Measurements from ENCODE around the gene GPR32. TPM values are rescaled to one million over a fixed set of nuclear protein-coding genes. Genes with fewer than 3 reads are reported as not detected.
"Not testable (repeated sequence)": the region's sequence is repeated elsewhere in the genome, so short reads cannot be mapped to it uniquely, and the experiment has no call there.

GPR32 gene
- total and polyA plus RNA-seq, 10 donors, result not detected

- no peak overlapping the region for H3K4me3 ChIP-seq
- no peak for DNase-seq
- H3K27ac ChIP-seq, result no peak overlapping the region
- no peaks in the 10 kb centered on the region for H3K4me1 ChIP-seq
- TF ChIP-seq CTCF (IDR thresholded peaks at IDR 0.05 in 8 of 11, conservative IDR thresholded peaks at IDR 0.05 in 3 of 11) (no peak), POLR2AphosphoS5 (IDR thresholded peaks at IDR 0.05) (no peak), POLR2A (IDR thresholded peaks at IDR 0.05) (no peak)
- 70 to 91% (median 84%) methylated on average over 4 of the region's 4 CpGs for WGBS, 5 donors
- H3K27me3 ChIP-seq (replicated peaks in 1 of 7), result peaks cover 0 to 48% (median 0%) of the 10 kb centered on the region in 7 donors
- no peaks in the 10 kb centered on the region for H3K9me3 ChIP-seq
- no peaks in the 10 kb centered on the region for H3K36me3 ChIP-seq
- intact Hi-C loops (cut with DNase I; ENCODE audit: low total_unique reads), result no loop called here
Observed at GRCh38 chr19:50753879-50754278, 16.4 kb upstream of the GPR32 start.

GRCh38 chr19:50756244-50756643 lies 14.0 kb upstream of the GPR32 start:
- H3K36me3 ChIP-seq; H3K4me1 ChIP-seq; H3K4me3 ChIP-seq; intact Hi-C loops (cut with DNase I; ENCODE audit: low total_unique reads); DNase-seq; H3K27ac ChIP-seq: not testable (repeated sequence)
- 69 to 72% (median 71%) methylated on average over 8 of the region's 8 CpGs for WGBS, 5 donors
- Histone ChIP-seq H3K9me3 (peaks cover 0 to 14% (median 2%) of the 10 kb centered on the region in 8 donors), H3K27me3 (replicated peaks in 1 of 7) (peaks cover 0 to 40% (median 0%) of the 10 kb centered on the region in 7 donors)

- H3K36me3 ChIP-seq; DNase-seq; intact Hi-C loops (cut with DNase I; ENCODE audit: low total_unique reads); H3K4me1 ChIP-seq; H3K27ac ChIP-seq; H3K4me3 ChIP-seq: not testable (repeated sequence)
- Histone ChIP-seq H3K9me3 (peaks cover 0 to 14% (median 2%) of the 10 kb centered on the region in 8 donors), H3K27me3 (replicated peaks in 1 of 7) (peaks cover 0 to 46% (median 0%) of the 10 kb centered on the region in 7 donors)
- 83 to 100% (median 97%) methylated on average over 3 of the region's 3 CpGs for WGBS, 5 donors
Observed at GRCh38 chr19:50757624-50758023, 12.6 kb upstream of the GPR32 start.

GRCh38 chr19:50759076-50759475 lies 11.2 kb upstream of the GPR32 start:
- H3K4me3 ChIP-seq; H3K4me1 ChIP-seq; DNase-seq; intact Hi-C loops (cut with DNase I; ENCODE audit: low total_unique reads); H3K27ac ChIP-seq; H3K36me3 ChIP-seq: not testable (repeated sequence)
- peaks cover 0 to 14% (median 2%) of the 10 kb centered on the region in 8 donors for H3K9me3 ChIP-seq
- H3K27me3 ChIP-seq (replicated peaks in 1 of 7), result peaks cover 0 to 53% (median 0%) of the 10 kb centered on the region in 7 donors
- WGBS, 5 donors, result 77 to 89% (median 83%) methylated on average over 11 to 17 of the region's 18 CpGs

GRCh38 chr19:50759886-50760285 lies 10.4 kb upstream of the GPR32 start:
- Histone ChIP-seq H3K27me3 (replicated peaks in 1 of 7) (peaks cover 0 to 50% (median 0%) of the 10 kb centered on the region in 7 donors), H3K27ac (no peak overlapping the region), H3K4me1 (no peaks in the 10 kb centered on the region), H3K4me3 (no peak overlapping the region), H3K36me3 (no peaks in the 10 kb centered on the region), H3K9me3 (peaks cover 0 to 14% (median 2%) of the 10 kb centered on the region in 8 donors)
- TF ChIP-seq POLR2AphosphoS5 (IDR thresholded peaks at IDR 0.05), result no peak
- no peak for TF ChIP-seq CTCF (IDR thresholded peaks at IDR 0.05 in 8 of 11, conservative IDR thresholded peaks at IDR 0.05 in 3 of 11)
- TF ChIP-seq POLR2A (IDR thresholded peaks at IDR 0.05), result no peak
- 69 to 87% (median 74%) methylated on average over 4 of the region's 4 CpGs for WGBS, 5 donors
- intact Hi-C loops (cut with DNase I; ENCODE audit: low total_unique reads), result no loop called here
- DNase-seq, result no peak

- intact Hi-C loops (cut with DNase I; ENCODE audit: low total_unique reads); H3K4me1 ChIP-seq; H3K4me3 ChIP-seq; H3K36me3 ChIP-seq; DNase-seq; H3K27ac ChIP-seq: not testable (repeated sequence)
- Histone ChIP-seq H3K9me3 (peaks cover 0 to 14% (median 2%) of the 10 kb centered on the region in 8 donors), H3K27me3 (replicated peaks in 1 of 7) (peaks cover 0 to 54% (median 0%) of the 10 kb centered on the region in 7 donors)
- WGBS, 5 donors, result 51 to 74% (median 62%) methylated on average over 3 of the region's 3 CpGs
Observed at GRCh38 chr19:50761501-50761900, 8.8 kb upstream of the GPR32 start.

- H3K27ac ChIP-seq; intact Hi-C loops (cut with DNase I; ENCODE audit: low total_unique reads); H3K4me3 ChIP-seq; H3K36me3 ChIP-seq; DNase-seq; H3K4me1 ChIP-seq: not testable (repeated sequence)
- Histone ChIP-seq H3K27me3 (replicated peaks in 1 of 7) (peaks cover 0 to 48% (median 0%) of the 10 kb centered on the region in 7 donors), H3K9me3 (peaks cover 0 to 14% (median 2%) of the 10 kb centered on the region in 8 donors)
- WGBS, 5 donors, result 46 to 62% (median 53%) methylated on average over 6 to 12 of the region's 13 CpGs
Observed at GRCh38 chr19:50763521-50763920, 6.7 kb upstream of the GPR32 start.

Measured in spleen (tissue), 11 donors.